Spinal cord (tissue), 10 donors: Measurements from ENCODE around the gene DYNLT4. TPM values are rescaled to one million over a fixed set of nuclear protein-coding genes. Genes with fewer than 3 reads are reported as not detected.
A peak's percentile ranks its signal among the peaks of the same experiment; 100 is the strongest.
"Not testable (repeated sequence)": the region's sequence is repeated elsewhere in the genome, so short reads cannot be mapped to it uniquely, and the experiment has no call there.

Source experiments
- DNase-seq, 6 donors: peaks; one replicate each; pipeline versions ENCODE4 v3.0.0 to v3.0.0-alpha.2; 2013 to 2015; ENCODE audit warnings: low spot score in 6 of 6, low read depth in 4 of 6
- H3K27ac ChIP-seq: one replicate; pipeline ENCODE4 v1.5.1; 2013; ENCODE audit warnings: low read depth, low read length, control low read depth
- H3K27me3 ChIP-seq: one replicate; pipeline ENCODE4 v1.6.1; 2013; ENCODE audit warnings: low read length; ENCODE audit not compliant: control insufficient read depth, insufficient read depth
- H3K36me3 ChIP-seq: one replicate; pipeline ENCODE4 v1.6.1; 2013; ENCODE audit warnings: low read length; ENCODE audit not compliant: control insufficient read depth, insufficient read depth
- H3K4me1 ChIP-seq: one replicate; pipeline ENCODE4 v1.6.1; 2013; ENCODE audit warnings: low read length; ENCODE audit not compliant: control insufficient read depth, insufficient read depth
- H3K4me3 ChIP-seq: one replicate; pipeline ENCODE4 v1.5.1; 2013; ENCODE audit warnings: low read depth, low read length, control low read depth
- H3K9me3 ChIP-seq: one replicate; pipeline ENCODE4 v1.6.1; 2013; ENCODE audit warnings: low read length; ENCODE audit not compliant: control insufficient read depth, insufficient read depth
- WGBS: methylation state at CpG from one replicate; pipeline ENCODE4 v1.1.5; 2013; ENCODE audit warnings: missing lambda C conversion rate; ENCODE audit not compliant: insufficient coverage; 5-methylcytosine and 5-hydroxymethylcytosine counted together
- polyA plus RNA-seq, 2 donors: library from polyadenylated mRNA; unstranded; fragments of 120-200 nt; gene quantifications; one replicate each; pipeline ENCODE4 v1.2.1, GENCODE V29; 2013; ENCODE audit not compliant: insufficient read length in 2 of 2
- total RNA-seq, 2 donors: library from RNA; depleted of rRNA in 1 of 2; stranded (reverse); fragments of 120-200 nt in 1 of 2; fragments of >200 nt in 1 of 2; gene quantifications; one replicate each; pipeline versions ENCODE4 v1.2.3 to v1.2.4, GENCODE V29; 2013 to 2014
- donor health status: healthy.

The DYNLT4 gene
- total and polyA plus RNA-seq, 4 donors = 0.95 to 4.0 (median 1.5) TPM; not detected in 1

DNA sequence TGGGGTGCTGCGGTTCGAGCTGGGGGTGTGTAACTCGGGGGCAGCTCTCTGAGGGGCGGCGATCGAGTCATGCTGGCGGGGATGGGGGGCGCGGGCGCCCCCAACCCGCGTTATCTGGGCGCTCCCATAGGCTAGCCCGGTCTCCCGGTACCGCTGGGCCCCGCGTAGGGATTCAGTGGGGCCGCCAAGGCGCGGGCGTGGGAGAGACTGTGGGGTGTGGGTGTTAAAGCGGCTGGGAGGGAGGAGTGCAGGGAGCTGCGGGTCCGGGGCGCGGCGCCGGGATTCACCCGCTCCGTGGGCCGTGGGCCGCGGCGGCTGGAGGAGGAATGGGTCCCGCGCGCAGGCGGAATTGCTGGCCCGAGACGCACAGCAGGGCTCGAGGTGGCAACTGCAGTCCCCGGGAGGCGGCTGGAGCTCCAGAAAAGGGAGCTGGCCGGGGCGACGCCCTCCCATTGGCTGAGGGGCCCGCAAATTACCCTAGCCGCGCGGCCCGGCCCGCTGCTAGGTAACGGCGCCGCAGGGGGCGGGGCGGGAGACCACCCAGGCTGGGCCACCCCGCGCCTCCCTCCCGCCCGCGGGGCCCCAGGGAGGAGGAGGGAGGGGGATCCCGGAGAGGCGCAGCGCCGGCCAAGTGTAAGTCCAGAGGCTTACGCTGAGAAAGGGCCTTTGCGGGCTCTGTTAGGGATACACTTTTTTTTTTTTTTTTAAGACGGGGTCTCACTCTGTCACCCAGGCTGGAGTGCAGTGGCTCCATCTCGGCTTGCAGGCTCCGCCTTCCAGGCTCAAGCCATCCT is 35.9 kb upstream of the DYNLT4 start, which contains the start of gene PTCH2:
Gene PTCH2 (minus strand): TSS at position 392 of the 794 bp plus-strand sequence. CDS start 321 bp downstream, at position 71.
- DNase-seq = peak; percentile 46 to 95 (median 77)
- peaks cover 30% of the 10 kb centered on the region for H3K4me1 ChIP-seq
- H3K9me3 ChIP-seq = no peaks in the 10 kb centered on the region
- H3K27me3 ChIP-seq = no peaks in the 10 kb centered on the region
- peak within 1 kb of the TSS; percentile 71 for H3K27ac ChIP-seq
- WGBS = under 1% methylated on average over 72 of the region's 72 CpGs
- peak within 1 kb of the TSS; percentile 70 for H3K4me3 ChIP-seq
- peaks cover 24% of the 10 kb centered on the region for H3K36me3 ChIP-seq

- peaks cover 27% of the 10 kb centered on the region for H3K36me3 ChIP-seq
- DNase-seq = peak in 1 of 6 donors; percentile 75
- H3K9me3 ChIP-seq = no peaks in the 10 kb centered on the region
- H3K27me3 ChIP-seq = no peaks in the 10 kb centered on the region
- peak overlapping the region; percentile 70 for H3K4me3 ChIP-seq
- WGBS = 30% methylated on average over 14 of the region's 16 CpGs
- peaks cover 25% of the 10 kb centered on the region for H3K4me1 ChIP-seq
- H3K27ac ChIP-seq = peak overlapping the region; percentile 71
These were observed 35.3 kb upstream of the DYNLT4 start for GRCh38 chr1:44842486-44842861.

GRCh38 chr1:44839576-44839975 is 32.4 kb upstream of the DYNLT4 start:
- WGBS = 71% methylated on average over 4 of the region's 4 CpGs
- Histone ChIP-seq H3K9me3 (no peaks in the 10 kb centered on the region), H3K4me1 (peaks cover 28% of the 10 kb centered on the region), H3K36me3 (peaks cover 33% of the 10 kb centered on the region), H3K4me3 (no peak overlapping the region), H3K27ac (no peak overlapping the region), H3K27me3 (no peaks in the 10 kb centered on the region)
- DNase-seq = no peak

GRCh38 chr1:44838294-44838693 is 31.1 kb upstream of the DYNLT4 start:
- not testable (repeated sequence) for H3K27ac ChIP-seq, H3K27me3 ChIP-seq, H3K4me3 ChIP-seq, H3K9me3 ChIP-seq, DNase-seq
- Histone ChIP-seq H3K36me3 (peaks cover 45% of the 10 kb centered on the region), H3K4me1 (peaks cover 23% of the 10 kb centered on the region)
- 94% methylated on average over 9 of the region's 11 CpGs for WGBS

DNA sequence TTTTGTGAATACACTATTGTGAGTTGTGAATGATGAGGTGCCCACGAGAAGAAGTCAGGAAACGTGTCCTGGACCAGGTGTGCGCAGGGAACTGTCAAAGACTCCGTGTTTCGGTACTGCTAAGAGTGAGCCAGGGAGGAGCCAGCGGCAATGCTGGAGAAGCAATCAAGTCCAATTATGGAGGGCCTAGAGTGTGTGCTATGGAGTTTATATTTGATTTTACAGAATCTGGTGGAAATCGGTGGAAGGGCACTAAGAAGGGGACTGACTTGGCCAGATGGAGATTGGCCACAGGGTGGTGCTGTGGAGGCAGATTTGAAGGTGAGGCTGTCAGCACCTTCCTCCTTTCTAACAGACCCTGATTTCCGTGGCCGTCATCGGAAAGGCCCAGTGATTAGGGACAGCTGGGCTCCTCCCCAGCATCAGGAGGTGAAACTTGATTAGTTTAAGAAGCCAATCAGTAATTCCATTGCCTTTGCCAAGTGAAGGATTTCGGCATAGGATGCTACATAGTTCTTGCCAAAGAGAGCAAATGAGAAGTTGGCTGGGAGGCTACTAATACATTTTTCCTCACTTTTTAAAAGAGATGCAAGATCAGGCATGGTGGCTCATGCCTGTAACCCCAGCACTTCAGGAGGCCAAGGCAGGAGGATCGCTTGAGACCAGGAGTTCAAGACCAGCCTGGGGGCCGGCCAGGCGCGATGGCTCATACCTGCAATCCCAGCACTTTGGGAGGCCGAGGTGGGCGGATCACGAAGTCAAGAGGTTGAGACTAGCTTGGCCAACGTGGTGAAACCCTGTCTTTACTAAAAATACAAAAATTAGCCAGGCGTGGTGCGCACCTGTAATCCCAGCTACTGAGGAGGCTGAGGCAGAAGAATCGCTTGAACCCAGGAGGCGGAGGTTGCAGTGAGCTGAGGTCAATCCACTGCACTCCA is 28.9 kb upstream of the DYNLT4 start:
- 79% methylated on average over 19 of the region's 23 CpGs for WGBS
- H3K27me3 ChIP-seq = no peaks in the 10 kb centered on the region
- peak in 5 of 6 donors; percentile 56 to 94 (median 70) for DNase-seq
- H3K27ac ChIP-seq = no peak overlapping the region
- no peak overlapping the region for H3K4me3 ChIP-seq
- H3K4me1 ChIP-seq = peaks cover 7% of the 10 kb centered on the region
- peaks cover 63% of the 10 kb centered on the region for H3K36me3 ChIP-seq
- H3K9me3 ChIP-seq = no peaks in the 10 kb centered on the region

DNA sequence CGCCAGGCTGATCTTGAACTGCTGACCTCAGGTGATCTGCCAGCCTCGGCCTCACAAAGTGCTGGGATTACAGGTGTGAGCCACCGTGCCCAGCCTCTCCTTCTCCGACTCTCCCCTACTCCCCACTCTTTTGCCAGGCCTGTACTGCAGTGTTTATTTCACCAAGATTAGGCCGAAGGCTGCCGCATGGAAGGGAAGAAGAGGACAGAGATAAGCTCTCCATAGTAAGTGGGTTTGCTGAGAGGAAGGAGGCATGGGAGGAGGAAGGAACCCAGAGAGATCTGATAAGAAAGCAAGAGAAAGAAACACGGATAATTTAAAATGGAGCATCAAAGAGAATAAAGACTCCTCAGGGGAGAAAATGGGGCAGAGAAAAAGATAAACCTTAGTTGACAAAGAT is 27.2 kb upstream of the DYNLT4 start:
- H3K4me1 ChIP-seq = peaks cover 15% of the 10 kb centered on the region
- H3K27me3 ChIP-seq = no peaks in the 10 kb centered on the region
- no peaks in the 10 kb centered on the region for H3K9me3 ChIP-seq
- H3K36me3 ChIP-seq = peaks cover 67% of the 10 kb centered on the region
- no peak for DNase-seq
- no peak overlapping the region for H3K27ac ChIP-seq
- no peak overlapping the region for H3K4me3 ChIP-seq
- WGBS = 77% methylated on average over 3 of the region's 7 CpGs

DNA sequence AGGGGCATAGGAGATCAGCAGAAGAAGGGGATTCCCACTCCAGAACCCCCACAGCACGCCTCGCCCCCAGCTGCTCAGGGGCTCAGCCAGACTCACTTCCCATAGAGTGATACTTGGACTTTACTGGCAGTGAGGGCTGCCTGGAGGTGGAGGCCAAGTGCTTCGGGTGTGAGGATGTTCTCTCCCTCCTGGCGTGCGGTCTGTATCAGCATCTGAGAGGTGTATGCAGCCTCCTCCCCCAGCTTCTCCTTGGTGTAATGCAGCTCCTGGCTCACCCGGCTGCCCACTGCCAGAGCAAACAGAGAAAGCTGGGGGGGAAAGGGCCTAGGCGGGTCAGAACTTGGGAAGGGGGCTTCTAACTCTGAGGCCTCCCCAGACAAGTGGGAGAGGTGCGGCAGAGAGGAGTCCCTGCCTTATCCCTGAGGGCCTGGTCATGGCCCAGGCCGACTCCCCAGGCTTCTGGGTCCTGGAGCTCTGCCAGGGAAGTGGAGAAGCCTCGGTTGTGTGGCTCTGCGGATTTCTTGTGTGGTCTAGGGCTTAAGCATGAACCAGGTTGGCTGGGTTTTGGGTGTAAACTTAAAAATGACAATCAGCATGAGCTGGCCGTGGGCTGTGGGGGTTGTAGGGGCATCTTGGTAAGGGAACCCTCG is 25.0 kb upstream of the DYNLT4 start:
- Histone ChIP-seq H3K4me3 (no peak overlapping the region), H3K27ac (no peak overlapping the region), H3K9me3 (no peaks in the 10 kb centered on the region), H3K4me1 (peaks cover 15% of the 10 kb centered on the region), H3K36me3 (peaks cover 74% of the 10 kb centered on the region), H3K27me3 (no peaks in the 10 kb centered on the region)
- WGBS = 62% methylated on average over 8 of the region's 13 CpGs
- no peak for DNase-seq

DNA sequence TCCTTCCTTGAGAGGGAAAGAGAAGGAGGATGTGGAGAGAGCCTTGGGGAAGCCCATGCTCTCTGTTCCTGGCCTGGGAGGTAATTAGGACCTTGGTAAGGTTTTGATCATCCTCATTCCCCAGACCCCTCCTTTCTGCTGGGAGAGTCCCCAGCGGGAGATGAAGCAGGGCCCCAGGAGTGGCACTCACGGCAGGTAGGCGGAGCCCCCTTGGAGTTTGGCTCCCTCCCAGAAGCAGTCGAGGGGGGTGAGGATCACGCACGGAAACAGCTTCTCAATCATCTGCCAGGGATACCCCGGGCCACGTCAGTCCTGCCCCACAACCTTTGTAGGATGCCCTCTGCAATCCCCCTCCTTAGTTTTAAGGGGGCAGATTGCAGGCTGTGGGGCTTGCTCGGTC is 24.4 kb upstream of the DYNLT4 start:
- no peaks in the 10 kb centered on the region for H3K9me3 ChIP-seq
- peaks cover 79% of the 10 kb centered on the region for H3K36me3 ChIP-seq
- 36% methylated on average over 4 of the region's 9 CpGs for WGBS
- no peak overlapping the region for H3K4me3 ChIP-seq
- DNase-seq = no peak
- no peaks in the 10 kb centered on the region for H3K27me3 ChIP-seq
- H3K27ac ChIP-seq = no peak overlapping the region
- H3K4me1 ChIP-seq = peaks cover 15% of the 10 kb centered on the region

GRCh38 chr1:44830900-44831304 is 23.8 kb upstream of the DYNLT4 start:
- Histone ChIP-seq H3K27me3 (no peaks in the 10 kb centered on the region), H3K4me3 (no peak overlapping the region), H3K9me3 (no peaks in the 10 kb centered on the region), H3K4me1 (peaks cover 12% of the 10 kb centered on the region), H3K36me3 (peaks cover 81% of the 10 kb centered on the region), H3K27ac (no peak overlapping the region)
- DNase-seq = no peak
- 85% methylated on average over 5 of the region's 10 CpGs for WGBS
